GM19468 (cell line): ENCODE data around the gene HADHA.

Source experiments
- ATAC-seq: cut with Tn5 transposase; IDR thresholded peaks from one replicate; pipeline ENCODE4 v1.9.1; 2021; ENCODE audit warnings: mild to moderate bottlenecking, moderate library complexity, moderate number of reproducible peaks; ENCODE audit not compliant: unreplicated experiment; ENCODE audit errors: extremely low read depth

The HADHA gene

DNA sequence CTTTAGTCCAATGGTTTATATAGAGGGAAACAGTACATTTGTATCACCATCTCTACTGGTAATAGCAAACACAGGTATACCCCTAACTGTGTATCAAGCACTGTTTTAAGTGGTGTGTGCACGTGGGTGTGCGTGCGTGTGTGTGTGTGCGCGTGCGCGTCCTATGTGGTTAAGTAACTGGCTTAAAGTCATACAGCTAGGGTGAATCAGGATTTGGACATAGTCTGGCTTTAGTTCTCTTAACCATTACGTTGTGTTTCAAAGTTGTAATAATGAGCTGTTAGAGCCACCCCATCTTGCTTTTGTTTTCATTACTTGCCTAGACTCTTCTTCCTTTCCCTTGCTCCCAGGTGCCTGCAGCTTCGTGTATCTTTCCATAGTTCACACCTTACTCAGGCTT lies 2.4 kb upstream of the HADHA start:
- no peak for ATAC-seq

DNA sequence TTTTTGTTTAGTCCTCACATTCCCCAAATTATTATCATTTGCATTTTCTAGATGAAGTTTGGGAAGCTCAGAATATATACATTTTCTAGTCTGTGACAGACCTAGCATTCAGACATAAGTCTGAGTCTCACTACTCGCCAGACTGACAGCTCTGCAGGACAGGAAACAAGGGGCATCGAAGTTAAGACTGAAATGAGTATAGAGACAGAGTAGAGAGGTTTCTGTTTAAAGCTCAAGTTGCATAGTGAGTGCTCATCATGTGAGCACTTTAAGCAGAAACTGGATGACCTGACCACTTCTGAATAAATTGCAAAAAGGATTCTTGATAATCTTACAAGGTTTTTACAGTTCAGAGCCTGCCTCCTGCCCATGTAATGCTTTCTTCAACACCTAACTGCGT lies 1.4 kb upstream of the HADHA start:
- no peak for ATAC-seq

DNA sequence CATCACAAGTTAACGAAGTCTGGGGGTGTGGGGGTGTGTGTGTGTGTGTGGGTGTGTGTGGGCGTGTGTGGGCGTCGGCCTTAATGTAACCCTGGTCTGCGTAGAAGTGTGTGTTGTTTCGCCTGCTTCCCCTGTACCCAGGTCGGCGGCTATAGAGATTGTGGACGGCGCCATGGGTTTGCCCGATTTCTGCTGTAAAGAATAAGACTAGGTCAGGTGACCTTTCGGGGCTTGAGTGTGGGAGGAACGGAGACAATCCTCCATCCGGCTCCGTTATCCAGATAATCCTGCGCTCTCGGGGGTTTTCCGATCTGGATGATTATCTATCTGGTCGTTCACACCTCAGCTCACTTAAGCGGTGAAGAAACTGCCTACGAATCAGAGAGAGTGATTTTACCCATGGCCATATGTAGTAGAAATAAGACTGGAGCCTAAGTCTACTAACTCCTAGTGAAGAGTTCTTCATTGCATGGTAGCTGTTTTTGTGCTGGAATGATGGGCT lies 850 bp upstream of the HADHA start:
- no peak for ATAC-seq

DNA sequence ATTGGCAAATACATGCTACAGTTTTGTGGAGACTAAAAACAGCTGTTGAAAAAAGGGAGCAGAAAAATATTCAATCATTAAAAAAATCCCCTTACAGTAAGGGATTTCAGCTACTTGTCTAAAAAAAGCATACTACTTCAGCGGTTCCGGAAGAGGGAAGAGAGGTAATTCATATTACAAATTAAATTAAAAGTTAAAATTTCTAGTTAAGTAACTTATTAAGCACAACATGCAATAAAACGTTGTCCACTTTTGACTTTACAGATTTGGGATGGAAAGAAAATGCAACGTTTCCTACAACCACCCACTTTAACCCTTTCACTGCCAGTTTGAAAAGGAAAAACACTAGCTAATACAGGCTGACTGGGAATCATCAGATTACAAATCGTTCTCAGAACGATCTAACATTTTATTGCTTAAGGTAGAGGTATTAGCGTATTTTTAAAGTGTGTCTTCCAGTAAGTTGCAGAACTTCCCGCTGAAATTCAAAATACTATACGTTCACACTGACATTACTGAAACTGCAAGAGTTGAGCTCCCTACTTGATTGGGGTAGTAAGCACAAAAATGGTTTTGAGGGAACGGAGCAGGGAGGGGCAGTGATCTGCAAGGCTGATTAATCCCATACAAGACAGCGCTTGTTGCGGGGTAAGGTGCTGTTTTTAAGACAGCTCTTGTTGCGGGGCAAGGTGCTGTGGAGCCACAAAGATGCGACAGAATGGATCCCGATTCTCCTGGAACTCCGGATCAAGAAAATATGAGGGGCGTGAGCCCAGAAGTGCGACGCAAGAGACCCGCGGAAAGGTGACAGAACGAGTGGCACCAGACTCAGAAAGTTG lies 743 bp downstream of the HADHA start:
- ATAC-seq: no peak

DNA sequence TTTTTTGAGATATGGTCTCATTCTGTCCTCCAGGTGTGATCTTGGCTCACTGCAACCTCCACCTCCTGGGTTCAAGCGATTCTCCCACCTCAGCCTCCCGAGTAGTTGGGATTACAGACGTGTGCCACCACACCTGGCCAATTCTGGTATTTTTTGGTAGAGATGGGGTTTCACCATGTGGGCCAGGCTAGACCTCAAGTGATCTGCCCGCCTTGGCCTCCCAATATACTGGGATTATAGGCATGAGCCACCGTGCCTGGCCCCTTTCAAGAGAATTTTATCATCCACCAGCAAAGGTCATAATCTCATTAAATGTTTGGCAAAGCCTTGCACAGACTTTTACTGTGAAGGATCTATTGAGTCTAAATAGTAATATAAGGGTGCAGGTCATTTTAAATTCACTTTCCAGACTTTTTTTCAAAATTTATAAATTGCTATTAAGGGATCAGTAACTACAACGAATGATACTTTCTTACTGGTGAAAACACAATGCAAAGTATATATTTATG lies 2.5 kb downstream of the HADHA start:
- ATAC-seq: no peak

DNA sequence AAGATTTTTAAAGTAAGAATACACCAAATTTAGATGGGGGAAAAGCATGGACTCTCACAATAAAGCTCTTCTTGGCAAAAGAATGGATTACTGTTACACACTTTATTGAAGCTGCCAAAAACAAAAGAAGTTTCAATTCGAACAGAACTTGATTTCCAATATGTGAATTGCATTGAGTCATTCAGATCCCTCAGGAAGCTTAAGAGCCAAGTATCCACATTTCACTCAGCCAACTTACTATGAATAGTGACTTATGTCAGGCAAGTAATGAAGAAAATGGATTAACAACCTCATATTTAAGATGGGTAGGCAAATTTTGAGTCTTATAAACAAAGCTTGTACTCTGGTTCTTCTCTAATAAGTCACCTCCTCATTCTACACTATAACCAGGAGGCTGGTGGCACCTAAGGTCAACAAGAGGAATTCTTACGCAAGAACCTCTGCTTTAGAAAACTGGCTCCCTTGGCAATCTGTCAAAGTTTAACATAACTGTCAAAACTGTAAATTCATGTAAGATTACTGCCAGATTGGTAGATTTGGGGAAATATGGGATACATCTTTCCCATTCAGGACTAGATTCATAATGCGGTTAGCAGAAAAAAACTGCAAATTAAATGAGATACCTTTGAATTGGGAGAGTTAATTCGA lies 6.0 kb downstream of the HADHA start:
- no peak for ATAC-seq

DNA sequence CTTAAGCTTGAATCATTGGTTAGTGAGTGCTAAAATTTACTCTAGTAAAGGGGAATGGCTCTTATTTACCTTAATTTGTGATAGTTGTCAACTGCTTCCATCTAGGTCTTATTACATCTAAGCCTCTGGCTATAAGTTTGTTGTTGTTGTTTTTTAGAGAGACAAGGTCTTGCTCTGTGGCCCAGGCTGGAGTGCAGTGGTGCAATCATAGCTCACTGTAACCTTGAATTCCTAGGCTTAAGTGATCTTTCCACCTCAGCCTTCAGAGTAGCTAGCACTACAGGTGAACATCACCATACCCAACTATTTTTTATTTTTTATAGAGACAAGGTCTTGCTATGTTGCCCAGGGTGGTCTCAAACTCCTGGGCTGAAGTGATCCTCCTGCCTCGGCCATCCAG lies 6.6 kb downstream of the HADHA start:
- ATAC-seq: no peak

DNA sequence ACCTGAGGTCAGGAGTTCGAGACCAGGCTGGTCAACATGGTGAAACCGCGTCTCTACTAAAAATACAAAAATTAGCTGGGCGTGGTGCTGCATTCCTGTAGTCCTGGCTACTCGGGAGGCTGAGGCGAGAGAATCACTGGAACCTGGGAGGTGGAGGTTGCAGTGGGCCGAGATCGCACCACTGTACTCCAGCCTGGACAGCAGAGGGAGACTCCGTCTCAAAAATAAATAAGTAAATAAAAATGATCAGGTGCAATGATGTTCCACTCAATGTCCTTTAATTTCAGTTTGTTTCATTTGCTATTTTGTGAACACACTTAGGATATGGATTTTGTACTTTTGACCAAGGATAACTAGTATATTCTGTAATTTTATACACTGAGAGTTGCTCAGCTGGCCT lies 9.3 kb downstream of the HADHA start:
- no peak for ATAC-seq

DNA sequence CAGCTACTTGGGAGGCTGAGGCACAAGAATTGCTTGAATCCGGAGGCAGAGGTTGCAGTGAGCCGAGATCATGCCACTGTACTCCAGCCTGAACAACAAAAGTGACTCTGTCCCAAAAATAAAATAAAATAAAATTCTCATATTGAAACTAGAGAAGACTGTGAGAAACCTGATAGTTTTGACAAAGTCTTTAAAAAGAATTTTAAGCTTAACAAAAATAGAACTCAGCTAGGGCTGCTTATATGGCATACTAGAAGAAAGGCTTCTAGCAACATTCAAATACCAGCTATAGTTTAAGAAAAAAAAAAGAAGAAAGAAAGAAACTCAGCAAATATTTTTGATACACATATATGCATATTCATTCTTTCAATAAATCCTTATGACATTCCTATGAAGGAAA lies 13.6 kb downstream of the HADHA start:
- ATAC-seq: no peak

DNA sequence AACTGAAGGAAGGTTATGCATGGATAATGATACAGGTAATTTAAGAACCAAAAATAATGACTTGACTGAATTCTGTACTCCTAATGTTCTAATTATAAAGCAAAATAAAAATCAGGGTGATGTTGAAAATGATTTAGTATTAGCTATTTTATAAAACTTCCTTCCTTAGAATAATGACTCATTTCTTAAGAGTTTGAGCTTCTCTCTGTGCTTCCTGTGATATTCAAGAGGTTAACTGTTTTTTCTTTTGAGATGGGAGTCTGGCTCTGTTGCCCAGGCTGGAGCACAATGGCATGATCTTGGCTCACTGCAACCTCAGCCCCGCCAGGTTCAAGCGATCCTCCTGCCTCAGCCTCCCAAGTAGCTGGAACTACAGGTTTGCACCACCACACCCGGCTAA lies 14.8 kb downstream of the HADHA start:
- ATAC-seq: no peak

DNA sequence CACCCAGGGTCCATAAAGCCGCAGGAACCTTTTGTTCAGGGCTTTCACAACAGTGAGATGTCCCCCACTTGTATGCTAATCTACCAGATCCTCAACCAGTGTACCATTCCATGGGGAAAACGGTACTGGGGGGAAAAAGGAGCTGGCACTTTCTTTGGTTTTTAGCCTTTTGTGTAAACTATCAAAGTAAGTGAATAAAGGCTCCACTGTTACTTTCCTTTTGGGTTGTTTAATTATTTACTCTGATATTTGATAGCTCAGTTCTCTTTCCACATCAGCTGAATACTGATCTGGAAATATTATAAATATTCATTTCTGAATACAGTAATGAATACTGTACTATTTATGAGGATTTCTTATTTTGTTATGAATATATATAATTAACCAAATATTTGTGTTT lies 20.3 kb downstream of the HADHA start:
- no peak for ATAC-seq

DNA sequence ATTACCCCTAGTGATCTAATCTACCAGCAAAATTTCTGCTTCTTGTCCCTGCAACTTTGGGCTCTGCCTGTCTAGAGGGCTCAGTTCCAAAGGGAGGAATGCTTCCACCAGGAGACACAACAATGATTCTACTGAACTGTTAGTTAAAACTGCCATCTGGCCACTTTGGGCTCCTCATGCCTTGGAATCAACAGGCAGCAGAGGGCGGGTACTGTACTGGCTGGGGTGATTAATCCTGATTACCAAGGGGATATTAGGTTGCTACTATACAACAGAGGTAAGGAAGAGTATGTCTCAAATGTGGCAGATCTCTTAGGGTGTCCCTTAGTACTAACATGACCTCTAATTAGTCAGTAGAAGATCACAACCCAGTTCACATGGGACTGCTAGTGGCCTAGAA lies 21.4 kb downstream of the HADHA start:
- no peak for ATAC-seq

DNA sequence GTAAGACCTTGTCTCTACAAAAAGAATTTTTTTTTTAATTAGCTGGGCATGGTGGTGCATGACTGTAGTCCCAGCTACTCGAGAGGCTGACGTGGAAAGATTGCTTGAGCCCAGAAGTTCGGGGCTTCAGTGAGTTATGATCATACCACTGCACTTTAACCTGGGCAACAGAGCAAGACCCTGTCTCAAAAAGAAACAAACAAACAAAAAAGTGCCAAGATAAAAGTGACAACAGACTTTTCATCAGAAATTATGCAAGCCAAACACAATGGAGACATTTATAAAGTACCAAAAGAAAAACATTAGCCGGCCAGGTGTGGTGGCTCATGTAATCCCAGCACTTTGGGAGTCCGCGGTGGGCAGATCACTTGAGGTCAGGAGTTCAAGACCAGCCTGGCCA lies 26.7 kb downstream of the HADHA start:
- ATAC-seq: no peak

DNA sequence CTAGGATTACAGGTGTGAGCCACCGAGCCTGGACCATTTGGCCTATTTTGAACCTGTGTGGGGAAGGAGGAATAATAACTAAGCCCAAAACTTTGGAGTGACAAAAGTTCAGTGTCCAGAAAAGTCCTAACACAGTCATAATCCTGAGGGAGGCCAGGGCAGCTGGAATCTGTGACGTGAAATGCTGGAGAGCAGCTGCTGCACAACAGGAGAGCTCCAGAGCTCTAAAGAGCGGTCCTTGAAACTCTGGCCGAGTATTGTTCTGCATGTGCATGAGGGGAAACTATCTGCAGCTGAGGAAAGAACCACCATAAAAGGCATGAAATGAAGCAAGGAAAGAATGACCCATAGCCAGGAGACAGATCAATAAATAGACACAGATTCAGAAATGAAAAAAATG lies 27.8 kb downstream of the HADHA start:
- ATAC-seq: no peak

DNA sequence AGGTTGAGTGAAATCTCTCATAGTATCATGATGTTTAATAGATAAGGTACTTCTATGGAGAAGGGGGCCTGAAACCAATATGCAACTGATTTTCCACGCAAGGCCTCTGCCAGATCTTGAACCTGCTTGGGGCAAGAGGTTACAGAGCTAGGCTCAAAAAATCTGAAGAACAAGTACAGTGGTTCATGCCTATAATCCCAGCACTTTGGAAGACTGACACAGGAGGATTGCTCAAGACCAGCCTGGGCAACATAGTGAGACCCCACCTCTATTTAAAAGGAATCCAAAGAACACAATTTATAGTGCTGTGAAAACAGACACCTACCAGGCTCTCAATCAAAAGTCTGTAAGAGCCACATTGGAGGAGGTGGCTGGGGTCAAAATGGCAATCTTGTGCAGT lies 28.6 kb downstream of the HADHA start:
- no peak for ATAC-seq

DNA sequence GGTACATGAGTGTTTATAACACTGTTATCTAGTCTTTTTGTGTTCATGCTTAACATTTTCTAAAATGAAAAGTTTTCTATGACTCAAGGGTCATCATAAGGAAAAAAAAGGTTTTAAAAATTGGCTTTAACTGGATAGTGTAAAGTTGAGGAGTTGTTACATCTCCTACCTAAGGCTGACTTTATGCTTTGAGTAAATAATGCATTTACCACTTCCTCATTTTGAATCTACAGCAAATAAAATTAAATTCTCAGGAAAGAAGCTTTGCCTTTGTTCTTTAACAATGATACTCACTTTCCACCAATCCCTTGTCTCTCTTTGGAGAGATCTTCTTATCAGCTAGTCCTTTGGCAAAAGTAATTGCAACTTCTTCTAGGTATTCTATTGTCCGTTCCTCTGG lies 29.7 kb downstream of the HADHA start:
- ATAC-seq: no peak

DNA sequence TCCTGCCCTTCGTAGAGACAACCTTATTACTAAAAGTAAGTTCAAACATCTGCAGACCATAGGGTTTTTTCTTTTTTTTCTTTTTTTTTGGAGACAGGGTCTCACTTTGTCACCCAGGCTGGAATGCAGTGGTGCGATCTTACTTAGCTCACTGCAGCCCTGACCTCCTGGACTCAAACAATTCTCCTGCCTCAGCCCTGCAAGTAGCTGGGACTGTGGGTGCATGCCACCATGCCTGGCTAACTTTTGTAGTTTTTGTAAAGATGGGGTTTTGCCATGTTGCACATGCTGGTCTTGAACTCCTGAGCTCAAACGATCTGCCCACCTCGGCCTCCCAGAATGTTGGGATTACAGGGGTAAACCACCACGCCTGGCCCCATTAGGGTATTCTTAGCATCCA lies 32.4 kb downstream of the HADHA start:
- ATAC-seq: no peak

DNA sequence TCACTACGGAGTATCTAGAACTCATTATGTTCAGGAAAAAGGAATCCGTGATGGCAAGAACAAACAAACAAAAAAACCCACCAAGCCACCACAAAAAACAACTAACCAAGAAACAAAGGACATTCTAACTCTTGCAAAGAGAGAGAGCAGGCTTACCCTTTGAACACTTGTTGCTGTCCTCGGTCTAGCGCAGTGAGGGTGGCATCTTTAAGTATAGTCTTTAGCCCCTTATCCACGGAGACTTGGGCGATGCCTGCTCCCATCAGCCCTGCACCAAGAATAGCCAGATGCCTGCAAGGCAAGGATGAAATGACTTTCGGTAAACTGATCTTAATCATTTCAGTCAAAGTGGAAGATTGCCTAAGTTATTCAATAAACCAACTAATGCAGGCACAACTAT lies 40.5 kb downstream of the HADHA start:
- no peak for ATAC-seq

DNA sequence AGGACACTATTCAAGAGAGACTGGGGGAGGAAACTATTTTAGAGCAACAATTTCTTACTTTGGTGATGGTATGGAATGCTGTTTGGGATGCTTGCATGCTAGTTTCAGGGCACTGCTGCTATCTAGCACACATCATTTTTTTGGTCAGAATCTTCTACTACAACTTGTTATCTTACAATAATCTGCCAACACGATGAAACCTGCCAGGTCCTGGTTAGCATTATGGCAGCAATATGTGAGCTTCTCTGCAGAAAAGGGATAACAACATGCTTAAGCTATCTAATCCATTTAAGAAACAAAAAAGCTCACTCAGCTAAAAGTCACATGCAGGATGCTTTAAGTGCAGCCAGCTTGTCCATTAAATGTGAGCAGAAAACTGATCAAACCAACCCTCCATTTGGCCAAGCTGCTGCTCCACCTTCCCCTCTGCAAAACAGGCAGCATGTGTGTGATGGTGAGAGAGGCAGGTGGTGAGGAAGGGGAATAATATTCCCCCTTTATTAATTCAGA lies 41.4 kb downstream of the HADHA start:
- no peak for ATAC-seq

DNA sequence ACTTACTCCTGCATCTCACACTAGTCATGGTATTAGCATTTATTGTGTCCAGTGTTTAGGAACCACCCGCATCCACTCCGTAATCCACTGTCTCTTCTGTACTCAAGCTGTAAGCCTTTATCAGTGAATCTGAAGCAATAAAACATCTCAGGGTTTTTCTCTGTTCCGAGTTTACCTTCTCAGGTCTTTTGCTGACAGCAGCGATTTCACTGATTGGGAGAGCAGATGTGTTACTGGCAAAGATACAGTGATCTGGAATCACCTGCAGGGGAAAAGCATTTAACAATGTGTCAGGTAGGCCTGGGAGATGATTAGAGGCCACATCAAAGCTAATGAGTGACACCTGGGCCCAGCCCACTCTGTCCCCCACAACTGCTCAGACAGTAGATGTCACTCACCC lies 46.9 kb downstream of the HADHA start:
- no peak for ATAC-seq

DNA sequence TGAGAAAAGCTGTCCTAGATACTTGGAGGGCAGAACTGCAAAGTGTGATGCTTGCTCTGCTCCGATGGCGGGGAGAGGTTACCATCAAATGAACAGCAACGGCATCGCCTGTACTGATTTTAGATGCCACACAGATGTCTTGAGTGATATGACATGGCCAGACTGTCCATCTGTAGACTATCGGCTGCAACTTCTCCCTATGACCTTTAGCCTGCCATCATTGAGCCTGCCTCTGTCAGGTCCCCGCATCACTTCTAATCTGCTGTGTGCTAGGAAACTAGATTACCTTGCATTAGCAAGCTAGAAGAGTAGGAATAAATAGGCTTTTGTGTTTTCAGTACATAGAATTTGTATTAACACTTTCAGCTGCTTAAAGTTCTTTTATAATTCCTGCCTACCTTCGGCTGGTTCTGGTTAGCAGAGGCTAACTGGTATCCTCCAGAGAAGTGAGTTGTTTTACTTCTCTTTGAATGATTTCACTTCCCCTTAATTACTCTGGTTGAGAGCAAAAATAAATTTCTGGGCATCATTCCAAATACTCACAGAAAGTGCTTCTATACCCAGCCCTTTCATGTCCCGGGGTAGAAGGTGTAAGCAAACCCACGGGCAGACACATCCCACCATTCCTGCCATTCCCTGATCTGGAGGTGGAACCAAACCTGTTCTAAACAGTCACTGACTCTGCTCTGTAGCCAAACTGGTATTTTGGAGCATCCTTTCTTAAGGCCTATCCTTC lies 47.6 kb downstream of the HADHA start:
- no peak for ATAC-seq
